Glutamatergic neuron (in vitro differentiated cells): ENCODE results near the gene EPB41L2. TPM values are rescaled to one million over a fixed set of nuclear protein-coding genes. Genes with fewer than 3 reads are reported as not detected.

ENCODE experiments used
- DNase-seq: peaks from one replicate; pipeline ENCODE4 v3.0.0; 2022
- H3K27ac Mint-ChIP-seq: one replicate; pipeline ENCODE4 v1.8.0; 2020; ENCODE audit warnings: mild to moderate bottlenecking, mixed read lengths, inconsistent platforms; ENCODE audit not compliant: unreplicated experiment
- H3K27me3 Mint-ChIP-seq: one replicate; pipeline ENCODE4 v1.8.0; 2020; ENCODE audit warnings: mild to moderate bottlenecking, moderate library complexity, mixed read lengths, inconsistent platforms; ENCODE audit not compliant: unreplicated experiment
- H3K36me3 Mint-ChIP-seq: one replicate; pipeline ENCODE4 v1.8.0; 2020; ENCODE audit warnings: mild to moderate bottlenecking, mixed read lengths, inconsistent platforms; ENCODE audit not compliant: unreplicated experiment
- H3K4me1 Mint-ChIP-seq: one replicate; pipeline ENCODE4 v1.8.0; 2020; ENCODE audit warnings: mild to moderate bottlenecking, low read depth, mixed read lengths, inconsistent platforms; ENCODE audit not compliant: unreplicated experiment
- H3K4me3 Mint-ChIP-seq: one replicate; pipeline ENCODE4 v1.8.0; 2020; ENCODE audit warnings: mild to moderate bottlenecking, mixed read lengths, inconsistent platforms; ENCODE audit not compliant: unreplicated experiment
- H3K9me3 Mint-ChIP-seq: one replicate; pipeline ENCODE4 v1.8.0; 2020; ENCODE audit warnings: mild to moderate bottlenecking, moderate library complexity, mixed read lengths, inconsistent platforms; ENCODE audit not compliant: unreplicated experiment
- CTCF ChIP-seq: fragments of 200-600 bp; sonication (generic); IDR thresholded peaks from one replicate; pipeline ENCODE4 v1.5.0; 2021; ENCODE audit not compliant: partially characterized antibody, unreplicated experiment
- total RNA-seq: library from RNA; stranded (reverse); fragmentation: NEBNext Ultra II Directional; extraction: Animal tissue kit (Norgen Biotek cat#: 25700); gene quantifications from one replicate; pipeline ENCODE4 v1.2.1, GENCODE V29; 2021; ENCODE audit not compliant: unreplicated experiment

The EPB41L2 gene
- total RNA-seq, 1 donor from 2014 or later = 36.2 TPM

- Mint-ChIP-seq H3K27ac (no peak overlapping the region), H3K9me3 (peaks cover 2% of the 10 kb centered on the region)
These were observed 77.9 kb downstream of the EPB41L2 start for GRCh38 chr6:130985115-130985514.

GRCh38 chr6:130982941-130983456 lies 80.0 kb downstream of the EPB41L2 start:
- no peak overlapping the region for H3K4me3 Mint-ChIP-seq
- no peak overlapping the region for H3K27ac Mint-ChIP-seq
- H3K36me3 Mint-ChIP-seq = no peaks in the 10 kb centered on the region
- DNase-seq = no peak
- peaks cover 2% of the 10 kb centered on the region for H3K9me3 Mint-ChIP-seq
- TF ChIP-seq CTCF = no peak
- H3K4me1 Mint-ChIP-seq = no peaks in the 10 kb centered on the region
- H3K27me3 Mint-ChIP-seq = no peaks in the 10 kb centered on the region

More at GRCh38 chr6:130985115-130985514, 77.9 kb downstream of the EPB41L2 start:
- DNase-seq = no peak
- Mint-ChIP-seq H3K4me3 (no peak overlapping the region), H3K4me1 (no peaks in the 10 kb centered on the region), H3K27me3 (no peaks in the 10 kb centered on the region), H3K36me3 (no peaks in the 10 kb centered on the region)
- TF ChIP-seq CTCF = no peak

GRCh38 chr6:130982135-130982534 lies 80.9 kb downstream of the EPB41L2 start:
- TF ChIP-seq CTCF = no peak
- H3K27ac Mint-ChIP-seq = no peak overlapping the region
- no peaks in the 10 kb centered on the region for H3K27me3 Mint-ChIP-seq
- peaks cover 2% of the 10 kb centered on the region for H3K9me3 Mint-ChIP-seq
- H3K4me3 Mint-ChIP-seq = no peak overlapping the region
- H3K36me3 Mint-ChIP-seq = no peaks in the 10 kb centered on the region
- DNase-seq = no peak
- H3K4me1 Mint-ChIP-seq = no peaks in the 10 kb centered on the region

- no peaks in the 10 kb centered on the region for H3K36me3 Mint-ChIP-seq
- no peak overlapping the region for H3K4me3 Mint-ChIP-seq
- no peak overlapping the region for H3K27ac Mint-ChIP-seq
- DNase-seq = no peak
- H3K4me1 Mint-ChIP-seq = no peaks in the 10 kb centered on the region
- peaks cover 2% of the 10 kb centered on the region for H3K9me3 Mint-ChIP-seq
- H3K27me3 Mint-ChIP-seq = no peaks in the 10 kb centered on the region
- TF ChIP-seq CTCF = no peak
These were observed 81.6 kb downstream of the EPB41L2 start for GRCh38 chr6:130981409-130981808.

GRCh38 chr6:130980310-130981032 lies 82.6 kb downstream of the EPB41L2 start:
- Mint-ChIP-seq H3K27me3 (no peaks in the 10 kb centered on the region), H3K4me3 (no peak overlapping the region), H3K36me3 (no peaks in the 10 kb centered on the region), H3K9me3 (no peaks in the 10 kb centered on the region), H3K27ac (no peak overlapping the region), H3K4me1 (no peaks in the 10 kb centered on the region)
- no peak for DNase-seq
- no peak for TF ChIP-seq CTCF
